Psoas muscle (tissue), 8 donors: ENCODE data around the gene IDH2. TPM values are rescaled to one million over a fixed set of nuclear protein-coding genes. Genes with fewer than 3 reads are reported as not detected.
"Not testable (repeated sequence)": the region's sequence is repeated elsewhere in the genome, so short reads cannot be mapped to it uniquely, and the experiment has no call there.

Source experiments
- ATAC-seq, 4 donors: fragments of 200-7000 bp; cut with Tn5 transposase; one replicate each; pipeline ENCODE4 v1.9.1; 2020; ENCODE audit warnings: moderate library complexity in 3 of 4, mild to moderate bottlenecking in 2 of 4
- DNase-seq, 2 donors: peaks; one replicate each; pipeline ENCODE4 v3.0.0-alpha.2; 2020
- H3K27ac ChIP-seq: fragments of 200-600 bp; one replicate; pipeline ENCODE4 v1.8.0; 2022
- H3K27me3 ChIP-seq, 3 donors: fragments of 200-600 bp in 1 of 3; one replicate each; pipeline versions ENCODE4 v1.6.1 to v1.8.0; 2013 to 2022; ENCODE audit warnings: low read length in 2 of 3, mild to moderate bottlenecking in 2 of 3, moderate library complexity in 1 of 3; ENCODE audit not compliant: insufficient read depth in 3 of 3
- H3K36me3 ChIP-seq, 2 donors: fragments of 200-600 bp in 1 of 2; one replicate each; pipeline versions ENCODE4 v1.6.1 to v1.8.0; 2013 to 2022; ENCODE audit warnings: low read depth in 1 of 2, mild to moderate bottlenecking in 1 of 2, moderate library complexity in 1 of 2; ENCODE audit not compliant: insufficient read depth in 1 of 2
- H3K4me1 ChIP-seq: fragments of 200-600 bp; one replicate; pipeline ENCODE4 v1.8.0; 2022
- H3K4me3 ChIP-seq: fragments of 200-600 bp; one replicate; pipeline ENCODE4 v1.8.0; 2022; ENCODE audit warnings: mild to moderate bottlenecking
- H3K9me3 ChIP-seq: fragments of 200-600 bp; one replicate; pipeline ENCODE4 v1.8.0; 2022
- CTCF ChIP-seq: fragments of 200-600 bp; IDR thresholded peaks from one replicate; pipeline ENCODE4 v1.8.0; 2022; ENCODE audit warnings: antibody characterized with exemption
- WGBS, 3 donors: extraction: QIAGEN DNeasy Blood & Tissue Kit; methylation state at CpG; one replicate each; pipeline versions ENCODE4 v1.1.6 to v1.1.7; 2013; 5-methylcytosine and 5-hydroxymethylcytosine counted together
- intact Hi-C, 2 donors: fragments of 100-400 bp; cut with DNase I; formaldehyde crosslinking; loops; one replicate each; pipeline versions ENCODE4 v1.11.0 to v1.14.2; 2022
- polyA plus RNA-seq, 3 donors: library from polyadenylated mRNA; stranded (reverse); fragments of 200-250 nt; gene quantifications; one replicate each; pipeline ENCODE4 v1.2.3, GENCODE V29; 2013
- total RNA-seq, 4 donors: library from RNA; stranded (reverse); fragmentation: NEBNext Ultra II Directional in 2 of 4; extraction: Animal tissue kit (Norgen Biotek cat#: 25700) in 2 of 4; gene quantifications; one replicate each; pipeline versions ENCODE4 v1.2.1 to v1.2.4, GENCODE V29; 2021 to 2023
- donor health status: healthy with polysubstance abuse.
- donor health status: DM: no; HTN: no; CAD: no; lungs with moderate emphysema.
- donor health status: Bipolar disorder and iron deficiency.
- donor health status: healthy.
- donor health status: DM: yes; HTN: yes; CAD: no.
- donor health status: DM: no; HTN: no; CAD: no.
- donor health status: DM: no; HTN: no; CAD: no.
- donor health status: DM: yes; HTN: yes; CAD: no.

Gene IDH2
- total and polyA plus RNA-seq, 7 donors, result 365 to 926 (median 695) TPM

GRCh38 chr15:90145259-90145658, 43.0 kb upstream of the IDH2 start:
- H3K27ac ChIP-seq, result no peak overlapping the region
- no peak for TF ChIP-seq CTCF
- no peak overlapping the region for H3K4me3 ChIP-seq
- H3K36me3 ChIP-seq, result no peaks in the 10 kb centered on the region
- H3K9me3 ChIP-seq, result no peaks in the 10 kb centered on the region
- DNase-seq, result no peak
- no peaks in the 10 kb centered on the region for H3K27me3 ChIP-seq
- no peak for ATAC-seq
- intact Hi-C loops, result no loop called here
- peaks cover 4% of the 10 kb centered on the region for H3K4me1 ChIP-seq
- 62 to 70% (median 63%) methylated on average over 9 of the region's 9 CpGs for WGBS, 3 donors

GRCh38 chr15:90143166-90143655, 40.9 kb upstream of the IDH2 start:
- DNase-seq (peak; percentile 35 to 71), ATAC-seq (peak; percentile 81 to 86 (median 84))
- H3K27ac ChIP-seq, result no peak overlapping the region
- no peaks in the 10 kb centered on the region for H3K27me3 ChIP-seq
- no peaks in the 10 kb centered on the region for H3K9me3 ChIP-seq
- peaks cover 12% of the 10 kb centered on the region for H3K4me1 ChIP-seq
- WGBS, 3 donors, result 24 to 28% (median 27%) methylated on average over 12 of the region's 12 CpGs
- no peaks in the 10 kb centered on the region for H3K36me3 ChIP-seq
- intact Hi-C loops, result no loop called here
- H3K4me3 ChIP-seq, result no peak overlapping the region
- TF ChIP-seq CTCF, result peak; percentile 50

- WGBS, 3 donors, result 80 to 89% (median 83%) methylated on average over 21 of the region's 21 CpGs
- H3K36me3 ChIP-seq, result no peaks in the 10 kb centered on the region
- no peaks in the 10 kb centered on the region for H3K9me3 ChIP-seq
- TF ChIP-seq CTCF, result no peak
- no peak overlapping the region for H3K27ac ChIP-seq
- intact Hi-C loops, result no loop called here
- ATAC-seq (no peak), DNase-seq (no peak)
- peaks cover 12% of the 10 kb centered on the region for H3K4me1 ChIP-seq
- H3K4me3 ChIP-seq, result no peak overlapping the region
- no peaks in the 10 kb centered on the region for H3K27me3 ChIP-seq
These were observed 40.2 kb upstream of the IDH2 start for GRCh38 chr15:90142216-90143165.

GRCh38 chr15:90141646-90142045, 39.4 kb upstream of the IDH2 start:
- intact Hi-C loops, result no loop called here
- Histone ChIP-seq H3K9me3 (no peaks in the 10 kb centered on the region), H3K4me1 (peaks cover 12% of the 10 kb centered on the region), H3K27me3 (no peaks in the 10 kb centered on the region), H3K36me3 (no peaks in the 10 kb centered on the region), H3K4me3 (no peak overlapping the region), H3K27ac (no peak overlapping the region)
- no peak for TF ChIP-seq CTCF
- DNase-seq (no peak), ATAC-seq (no peak)
- 49 to 60% (median 59%) methylated on average over 13 of the region's 13 CpGs for WGBS, 3 donors

- H3K27me3 ChIP-seq, DNase-seq, H3K36me3 ChIP-seq, H3K4me3 ChIP-seq, intact Hi-C loops, ATAC-seq, H3K27ac ChIP-seq, H3K9me3 ChIP-seq: not testable (repeated sequence)
- WGBS, 3 donors, result 82 to 92% (median 88%) methylated on average over 8 of the region's 8 CpGs
- H3K4me1 ChIP-seq, result peaks cover 12% of the 10 kb centered on the region
These were observed 37.3 kb upstream of the IDH2 start for GRCh38 chr15:90139549-90139948.
